ENCODE measurements around the gene KXD1. TPM values are rescaled to one million over a fixed set of nuclear protein-coding genes. Genes with fewer than 3 reads are reported as not detected.

The KXD1 gene
- total and polyA plus RNA-seq, 10 of the 15 experiments (the other 5 are each of a cell fraction or from before 2014, with no cell fraction given), result 27.5 to 209 (median 129) TPM

GRCh38 chr19:18605546-18606280 lies 48.0 kb downstream of the KXD1 start:
- ChIA-PET RAD21 (ENCODE audit: unreplicated experiment) (no interaction called here), POLR2A (no interaction called here), SMC1A (ENCODE audit: uncharacterized antibody, unreplicated experiment) (no interaction called here), CTCF (no interaction called here)
- WGBS (ENCODE audit: insufficient coverage, insufficient replicate concordance, low lambda C conversion rate, missing lambda C conversion rate), result 12% methylated on average over 33 of the region's 65 CpGs
- Histone ChIP-seq H4K20me1 (ENCODE audit: control insufficient read depth, insufficient read depth) (no peaks in the 10 kb centered on the region; the same call in none of the 2 replicates), H3K4me3 (no peak overlapping the region), H3K79me2 (ENCODE audit: control insufficient read depth, insufficient read depth, low read length) (no peaks in the 10 kb centered on the region), H3K27me3 (replicated peaks in 1 of 2; ENCODE audit: control insufficient read depth in 2 of 2, insufficient read depth in 2 of 2, low read length in 1 of 2) (peaks cover 22 to 24% of the 10 kb centered on the region in 2 experiments), H3K4me1 (ENCODE audit: control insufficient read depth, insufficient read depth, low read length) (no peaks in the 10 kb centered on the region), H3K9me3 (replicated peaks; ENCODE audit: control insufficient read depth, insufficient read depth, low read length) (no peaks in the 10 kb centered on the region), H2AFZ (ENCODE audit: control insufficient read depth, low read depth, low read length) (no peak overlapping the region), H3K9ac (ENCODE audit: control insufficient read depth, insufficient read depth, low read length) (no peak overlapping the region), H3K36me3 (ENCODE audit: control insufficient read depth in 2 of 2, insufficient read depth in 2 of 2, low read length in 1 of 2) (no peaks in the 10 kb centered on the region), H3K4me2 (ENCODE audit: control insufficient read depth, insufficient read depth) (no peak overlapping the region), H3K27ac (ENCODE audit: control insufficient read depth, insufficient read depth) (no peak overlapping the region)
- TF ChIP-seq RAD21 (IDR thresholded peaks at IDR 0.05; ENCODE audit: insufficient read depth, low read depth, low read length) (no peak), TCF12 (IDR thresholded peaks at IDR 0.05; ENCODE audit: low read depth, low read length) (no peak), HDAC6 (IDR thresholded peaks at IDR 0.05; ENCODE audit: unreplicated experiment) (peak; percentile 28), ZBTB4 (CRISPR knock-in tag; IDR thresholded peaks at IDR 0.05) (no peak)
- BruUV-seq (replicated peaks), result no TSS peak
- FAIRE-seq, result no peak
- ATAC-seq, result no peak
- in situ Hi-C loops (cut with MboI) (no loop called here), intact Hi-C loops (cut with micrococcal nuclease; ENCODE audit: unreplicated experiment) (no loop called here)
- no peak for DNase-seq (ENCODE audit: low read depth, low spot score)
